Ishikawa (cell line): Measurements from ENCODE around the gene DNAJC5.

Source experiments
- CEBPB ChIP-seq: IDR thresholded peaks from 2 replicates; pipeline ENCODE4 v1.6.1; 2012
- CREB1 ChIP-seq: IDR thresholded peaks from 2 replicates; pipeline ENCODE4 v1.6.1; 2012; ENCODE audit warnings: low read depth
- EGR1 ChIP-seq: IDR thresholded peaks from 2 replicates; pipeline ENCODE4 v1.6.1; 2012
- EP300 ChIP-seq: IDR thresholded peaks from 2 replicates; pipeline ENCODE4 v1.6.1; 2012; ENCODE audit warnings: borderline replicate concordance
- MAX ChIP-seq: IDR thresholded peaks from 2 replicates; pipeline ENCODE4 v1.6.1; 2012
- NFIC ChIP-seq: IDR thresholded peaks from 2 replicates; pipeline ENCODE4 v1.6.1; 2012
- RAD21 ChIP-seq: IDR thresholded peaks from 2 replicates; pipeline ENCODE4 v1.6.1; 2012; ENCODE audit warnings: low read depth
- REST ChIP-seq: IDR thresholded peaks from 2 replicates; pipeline ENCODE4 v1.6.1; 2012; ENCODE audit warnings: low read depth, mild to moderate bottlenecking
- TAF1 ChIP-seq: IDR thresholded peaks from 2 replicates; pipeline ENCODE4 v1.6.1; 2012; ENCODE audit warnings: low read depth, mild to moderate bottlenecking
- TCF12 ChIP-seq: IDR thresholded peaks from 2 replicates; pipeline ENCODE4 v1.6.1; 2012; ENCODE audit warnings: low read depth
- TEAD4 ChIP-seq: IDR thresholded peaks from 2 replicates; pipeline ENCODE4 v1.6.1; 2012
- YY1 ChIP-seq: IDR thresholded peaks from 2 replicates; pipeline ENCODE4 v1.6.1; 2012; ENCODE audit warnings: low read depth
- ZBTB7A ChIP-seq: IDR thresholded peaks from 2 replicates; pipeline ENCODE4 v1.6.1; 2012; ENCODE audit warnings: low read depth

GRCh38 chr20:63861365-63861934 lies 33.5 kb upstream of the DNAJC5 start, which contains the start of gene ABHD16B:
- TF ChIP-seq EP300 (no peak), TAF1 (no peak), TCF12 (no peak), TEAD4 (no peak), MAX (no peak), REST (no peak), YY1 (no peak), RAD21 (no peak), ZBTB7A (no peak), NFIC (no peak), CREB1 (no peak), EGR1 (no peak), CEBPB (no peak)
